Nephron (organoid): Measurements from ENCODE around the gene PFN2.
A peak's percentile ranks its signal among the peaks of the same experiment; 100 is the strongest.

Experiments
- H3K27ac Mint-ChIP-seq, 3 experiments: 2 replicates each; pipeline ENCODE4 v1.8.0; 2020; ENCODE audit warnings: mixed read lengths in 3 of 3, mild to moderate bottlenecking in 2 of 3, moderate library complexity in 1 of 3
- H3K27me3 Mint-ChIP-seq: 2 replicates; pipeline ENCODE4 v1.8.0; 2021; ENCODE audit warnings: low read depth, mild to moderate bottlenecking, moderate library complexity, mixed read lengths
- H3K36me3 Mint-ChIP-seq: 2 replicates; pipeline ENCODE4 v1.8.0; 2020; ENCODE audit warnings: low read depth, mixed read lengths
- H3K4me1 Mint-ChIP-seq: 2 replicates; pipeline ENCODE4 v1.8.0; 2020; ENCODE audit warnings: mixed read lengths
- H3K4me3 Mint-ChIP-seq, 3 experiments: 2 replicates each; pipeline ENCODE4 v1.8.0; 2020; ENCODE audit warnings: mild to moderate bottlenecking in 3 of 3, mixed read lengths in 3 of 3, moderate library complexity in 2 of 3
- H3K9me3 Mint-ChIP-seq: 2 replicates; pipeline ENCODE4 v1.8.0; 2020; ENCODE audit warnings: mixed read lengths
- TF ChIP-seq, protein P1 (sequence below), 3 experiments: fragments of 200-600 bp; sonication (generic); IDR thresholded peaks; one replicate each; pipeline ENCODE4 v1.5.0; 2021; ENCODE audit warnings: antibody characterized with exemption in 3 of 3; ENCODE audit not compliant: unreplicated experiment in 3 of 3

Gene PFN2, protein sequence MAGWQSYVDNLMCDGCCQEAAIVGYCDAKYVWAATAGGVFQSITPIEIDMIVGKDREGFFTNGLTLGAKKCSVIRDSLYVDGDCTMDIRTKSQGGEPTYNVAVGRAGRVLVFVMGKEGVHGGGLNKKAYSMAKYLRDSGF

DNA sequence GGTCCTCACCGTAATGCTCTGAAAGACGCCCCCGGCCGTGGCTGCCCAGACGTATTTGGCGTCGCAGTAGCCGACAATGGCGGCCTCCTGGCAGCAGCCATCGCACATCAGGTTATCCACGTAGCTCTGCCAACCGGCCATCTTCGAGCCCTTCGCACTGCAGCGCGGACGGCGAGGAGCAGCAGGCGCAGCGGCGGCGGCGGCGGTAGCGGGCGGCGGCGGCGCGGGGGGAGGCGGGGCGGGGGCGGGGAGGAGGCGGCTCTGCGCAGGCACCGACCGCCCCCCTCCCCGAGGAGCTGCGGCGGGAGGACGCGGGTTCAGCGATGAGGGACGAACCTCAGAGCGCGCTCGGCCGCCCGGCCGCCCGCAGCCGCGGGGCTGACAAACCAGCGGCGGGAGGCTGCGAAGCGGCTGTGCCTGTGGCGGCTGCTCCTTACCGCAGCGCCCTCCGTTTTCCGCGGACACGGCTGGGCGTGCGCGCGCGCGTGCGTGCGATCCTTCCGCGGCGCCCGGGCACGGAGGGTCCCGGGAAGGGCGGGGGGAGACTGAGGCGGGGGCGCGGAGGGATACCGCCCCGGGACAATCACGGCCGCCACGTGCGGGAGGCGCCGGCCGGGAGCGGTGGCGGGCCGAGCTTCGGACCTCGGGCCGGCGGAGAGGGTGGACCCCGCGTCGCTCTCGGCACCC, at the start of gene PFN2:
PFN2 (minus strand) TSS at position 180 of the 687 bp plus-strand sequence; CDS start at position 141, 39 bp downstream.
- peak within 1 kb of the TSS; percentile 94 to 99 (median 98) for H3K4me3 Mint-ChIP-seq
- H3K27ac Mint-ChIP-seq = peak within 1 kb of the TSS; percentile 97 to 100 (median 99)
- H3K27me3 Mint-ChIP-seq = no peaks in the 10 kb centered on the region
- TF ChIP-seq, protein P1, sequence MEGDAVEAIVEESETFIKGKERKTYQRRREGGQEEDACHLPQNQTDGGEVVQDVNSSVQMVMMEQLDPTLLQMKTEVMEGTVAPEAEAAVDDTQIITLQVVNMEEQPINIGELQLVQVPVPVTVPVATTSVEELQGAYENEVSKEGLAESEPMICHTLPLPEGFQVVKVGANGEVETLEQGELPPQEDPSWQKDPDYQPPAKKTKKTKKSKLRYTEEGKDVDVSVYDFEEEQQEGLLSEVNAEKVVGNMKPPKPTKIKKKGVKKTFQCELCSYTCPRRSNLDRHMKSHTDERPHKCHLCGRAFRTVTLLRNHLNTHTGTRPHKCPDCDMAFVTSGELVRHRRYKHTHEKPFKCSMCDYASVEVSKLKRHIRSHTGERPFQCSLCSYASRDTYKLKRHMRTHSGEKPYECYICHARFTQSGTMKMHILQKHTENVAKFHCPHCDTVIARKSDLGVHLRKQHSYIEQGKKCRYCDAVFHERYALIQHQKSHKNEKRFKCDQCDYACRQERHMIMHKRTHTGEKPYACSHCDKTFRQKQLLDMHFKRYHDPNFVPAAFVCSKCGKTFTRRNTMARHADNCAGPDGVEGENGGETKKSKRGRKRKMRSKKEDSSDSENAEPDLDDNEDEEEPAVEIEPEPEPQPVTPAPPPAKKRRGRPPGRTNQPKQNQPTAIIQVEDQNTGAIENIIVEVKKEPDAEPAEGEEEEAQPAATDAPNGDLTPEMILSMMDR (IDR thresholded peaks at IDR 0.05; ENCODE audit: unreplicated experiment in 3 of 3) = no peak
- H3K9me3 Mint-ChIP-seq = no peaks in the 10 kb centered on the region
- peaks cover 41% of the 10 kb centered on the region for H3K4me1 Mint-ChIP-seq
- peaks cover 17% of the 10 kb centered on the region for H3K36me3 Mint-ChIP-seq

DNA sequence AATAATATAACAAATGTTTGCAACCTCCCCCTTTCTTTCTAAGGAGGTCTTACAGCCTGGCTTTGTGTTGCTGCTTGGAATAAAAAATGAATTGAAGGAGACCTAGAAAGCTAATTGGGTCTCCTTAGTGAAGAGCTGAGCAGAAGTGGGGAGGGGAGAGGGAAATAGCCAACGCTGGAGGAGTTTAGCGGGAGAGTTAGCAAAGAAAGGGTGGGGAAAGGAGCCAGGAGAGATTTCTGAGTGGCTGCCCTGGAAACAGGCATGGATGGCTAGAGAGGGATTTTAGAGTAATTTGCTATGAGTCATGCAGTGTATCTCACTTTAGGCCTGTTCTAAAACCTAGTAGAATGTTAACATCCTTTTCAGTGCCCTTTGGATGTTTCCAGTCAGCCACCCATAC, 45.2 kb upstream of the PFN2 start:
- Mint-ChIP-seq H3K27ac (no peak overlapping the region), H3K4me3 (no peak overlapping the region), H3K36me3 (no peaks in the 10 kb centered on the region), H3K27me3 (peaks cover 4% of the 10 kb centered on the region), H3K4me1 (no peaks in the 10 kb centered on the region), H3K9me3 (peaks cover 2% of the 10 kb centered on the region)
- TF ChIP-seq, protein P1 (IDR thresholded peaks at IDR 0.05; ENCODE audit: unreplicated experiment in 3 of 3) = no peak

DNA sequence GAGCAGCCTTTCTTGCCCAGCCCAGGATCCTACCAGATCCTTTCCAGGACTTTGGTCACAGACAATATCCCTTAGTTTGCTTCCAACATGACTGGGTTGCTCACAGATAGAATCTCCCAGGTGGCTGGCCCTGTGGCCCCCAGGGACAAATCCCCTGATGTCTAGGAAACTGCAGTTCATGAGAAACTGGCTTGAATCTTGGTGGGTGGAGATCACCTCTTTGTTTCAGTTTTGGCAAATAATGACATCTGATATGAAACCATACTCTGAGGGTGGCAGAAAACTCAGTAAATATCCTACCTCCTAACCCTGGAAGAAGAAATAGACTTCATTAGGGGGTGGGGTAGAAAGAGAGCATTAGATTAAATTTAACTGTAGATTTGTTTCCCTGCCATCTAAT, 44.1 kb upstream of the PFN2 start:
- peaks cover 4% of the 10 kb centered on the region for H3K9me3 Mint-ChIP-seq
- TF ChIP-seq, protein P1 (IDR thresholded peaks at IDR 0.05; ENCODE audit: unreplicated experiment in 3 of 3) = no peak
- H3K4me3 Mint-ChIP-seq = no peak overlapping the region
- H3K36me3 Mint-ChIP-seq = no peaks in the 10 kb centered on the region
- H3K4me1 Mint-ChIP-seq = no peaks in the 10 kb centered on the region
- H3K27ac Mint-ChIP-seq = no peak overlapping the region
- peaks cover 4% of the 10 kb centered on the region for H3K27me3 Mint-ChIP-seq

DNA sequence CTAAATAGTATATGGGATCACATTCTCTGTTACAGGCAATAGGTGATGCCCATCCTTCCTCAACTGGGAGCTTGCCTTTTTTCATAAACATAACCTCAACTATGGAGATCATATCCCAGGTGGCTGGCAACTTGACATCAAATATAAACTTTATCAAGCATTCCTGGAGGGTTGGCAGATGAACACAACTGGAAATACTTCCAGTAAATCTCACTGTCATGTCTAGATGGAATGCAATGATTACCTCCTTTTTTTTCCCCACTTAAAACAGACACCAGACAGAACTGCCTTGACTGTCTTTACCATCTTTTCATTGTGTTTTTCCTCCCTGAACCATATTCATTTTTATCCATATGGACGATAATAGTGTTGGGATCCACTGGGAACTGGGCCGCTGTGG, 43.1 kb upstream of the PFN2 start:
- TF ChIP-seq, protein P1 (IDR thresholded peaks at IDR 0.05; ENCODE audit: unreplicated experiment in 3 of 3) = no peak
- peaks cover 4% of the 10 kb centered on the region for H3K9me3 Mint-ChIP-seq
- H3K27me3 Mint-ChIP-seq = no peaks in the 10 kb centered on the region
- H3K36me3 Mint-ChIP-seq = no peaks in the 10 kb centered on the region
- H3K4me3 Mint-ChIP-seq = no peak overlapping the region
- H3K4me1 Mint-ChIP-seq = no peaks in the 10 kb centered on the region
- no peak overlapping the region for H3K27ac Mint-ChIP-seq

DNA sequence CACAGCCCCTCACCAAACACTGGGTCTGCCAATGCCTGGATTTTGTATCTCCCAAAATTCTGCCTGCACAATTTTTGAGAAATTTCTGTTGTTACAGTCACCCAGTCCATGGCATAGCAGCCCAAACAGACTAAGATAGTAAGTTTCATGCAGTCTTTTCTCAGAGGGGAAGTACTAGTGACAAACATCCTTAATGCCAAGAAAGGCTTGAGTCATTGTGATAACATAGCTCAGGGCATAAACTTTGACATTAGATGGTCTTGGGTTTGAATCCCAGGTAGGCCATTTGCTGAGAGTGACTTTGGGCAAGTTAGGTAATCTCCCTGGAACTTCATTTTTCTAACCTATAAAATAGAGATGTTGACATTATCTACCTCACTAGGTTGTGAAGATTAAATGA, 36.1 kb upstream of the PFN2 start:
- Mint-ChIP-seq H3K4me3 (no peak overlapping the region), H3K36me3 (no peaks in the 10 kb centered on the region), H3K27me3 (no peaks in the 10 kb centered on the region), H3K9me3 (peaks cover 5% of the 10 kb centered on the region), H3K4me1 (no peaks in the 10 kb centered on the region), H3K27ac (no peak overlapping the region)
- TF ChIP-seq, protein P1 (IDR thresholded peaks at IDR 0.05; ENCODE audit: unreplicated experiment in 3 of 3) = no peak
